Dermis microvascular lymphatic vessel endothelial cell (primary cell): ENCODE results near the gene AKIRIN2. TPM values are rescaled to one million over a fixed set of nuclear protein-coding genes. Genes with fewer than 3 reads are reported as not detected.

Experiments
- DNase-seq, 2 donors: peaks; one replicate each; pipeline versions ENCODE4 v3.0.0 to v3.0.0-alpha.2; 2010; ENCODE audit warnings: low read depth in 2 of 2
- total RNA-seq: library from RNA; depleted of rRNA; stranded (reverse); fragments of >200 nt; gene quantifications from 2 replicates; pipeline ENCODE4 v1.2.1, GENCODE V29; 2014

Gene AKIRIN2
- total RNA-seq: 13.6 and 16.3 TPM in 2 replicates

DNA sequence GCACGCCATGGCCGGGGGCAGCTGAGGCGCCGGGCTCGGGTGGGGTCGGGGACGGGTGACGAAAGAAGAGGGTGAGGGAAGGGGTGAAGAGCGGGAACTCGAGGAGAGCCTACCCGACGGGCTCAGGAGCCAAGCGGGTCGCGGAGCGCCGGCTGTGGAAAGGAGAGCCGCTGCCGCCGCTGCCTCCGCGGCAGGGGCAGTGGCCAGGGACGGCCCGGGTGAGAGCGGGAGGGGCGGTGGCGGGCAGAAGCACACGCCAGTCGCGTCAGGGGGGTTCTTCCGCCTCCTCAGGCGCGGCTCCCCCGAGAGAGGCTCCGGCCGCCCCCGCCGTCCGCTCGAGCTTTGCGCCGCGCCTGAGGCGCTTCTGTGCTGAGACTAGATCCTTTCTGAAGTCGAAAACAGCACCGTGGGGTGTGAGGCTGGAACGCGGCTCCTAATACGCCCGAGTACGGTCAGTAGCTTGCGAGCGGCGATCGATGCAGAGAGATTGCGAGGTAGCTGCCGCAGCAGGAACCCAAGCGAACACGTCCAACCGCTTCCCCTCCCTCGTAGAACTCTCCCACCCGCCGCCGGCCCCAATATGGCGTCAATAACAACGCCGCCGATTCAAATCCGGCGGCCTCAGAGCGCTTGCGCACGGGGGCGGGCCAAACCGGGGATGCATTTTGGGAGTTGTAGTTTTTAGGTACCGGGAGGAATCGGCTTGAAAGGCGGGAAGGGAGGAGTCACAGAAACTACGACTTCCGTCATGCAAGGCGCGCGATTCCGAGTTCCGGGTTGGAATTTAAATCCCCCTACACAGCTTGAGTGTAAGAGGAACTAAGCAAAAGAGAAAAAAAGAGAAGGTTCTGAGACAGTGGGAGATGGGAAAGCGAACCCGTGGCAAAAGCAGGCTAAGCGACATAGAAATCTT is at the start of gene AKIRIN2:
AKIRIN2 (minus strand) TSS at position 558 of the 913 bp plus-strand sequence; CDS start at position 9, 549 bp downstream.
- DNase-seq: peak; percentile 99

DNA sequence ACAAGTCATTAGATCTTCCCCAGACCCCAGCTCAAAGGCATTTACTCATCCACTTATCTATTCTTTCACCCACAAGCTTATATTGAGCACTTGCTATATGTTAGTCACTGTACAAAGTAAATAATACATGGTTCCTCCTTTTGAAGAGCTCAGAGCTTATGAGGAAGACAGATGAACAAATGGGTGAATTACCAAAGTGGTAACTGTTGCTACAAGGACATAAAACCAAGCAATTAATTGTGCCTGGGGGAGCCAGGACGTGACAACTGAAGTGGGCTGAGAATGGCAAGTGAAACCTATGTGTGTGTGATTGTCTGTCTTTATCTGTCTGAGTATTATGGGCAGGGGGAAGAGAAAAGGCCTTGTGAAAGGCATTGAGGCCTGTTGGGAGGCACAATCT is 45.6 kb upstream of the AKIRIN2 start:
- DNase-seq: no peak

DNA sequence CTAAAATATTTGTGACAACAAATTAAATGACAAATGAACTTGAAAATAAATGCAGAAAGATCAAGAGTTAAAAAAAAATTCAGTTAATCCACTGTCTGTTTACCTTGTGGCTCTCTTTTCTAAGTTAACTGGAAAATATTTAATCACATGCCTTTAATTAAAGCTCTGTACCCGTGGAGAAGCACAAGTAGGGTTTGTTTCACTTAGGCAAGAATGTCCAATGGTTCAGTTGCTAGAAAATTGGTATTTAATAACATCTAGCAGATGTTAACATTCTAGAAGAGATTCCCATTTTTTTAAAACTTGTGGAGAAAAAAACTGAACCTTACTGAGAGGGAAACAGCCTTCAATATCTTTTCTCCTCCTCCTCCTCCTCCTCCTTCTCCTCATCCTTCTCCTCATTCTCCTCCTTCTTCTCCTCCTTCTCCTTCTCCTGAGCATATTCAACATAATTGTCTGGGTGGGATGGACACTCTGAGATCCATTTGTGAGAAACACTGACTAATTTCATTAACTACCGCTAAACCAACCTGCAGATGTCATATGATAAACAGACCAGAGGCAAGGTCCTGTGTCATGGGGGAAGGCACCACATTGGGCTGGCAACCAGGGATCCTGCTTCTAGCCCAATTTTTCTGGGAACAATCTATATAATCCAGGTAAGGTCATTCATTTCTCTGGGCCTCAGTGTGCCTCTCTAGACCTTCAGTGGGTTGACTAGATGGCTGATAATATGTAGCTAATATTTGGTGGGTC is 44.1 kb upstream of the AKIRIN2 start:
- no peak for DNase-seq

DNA sequence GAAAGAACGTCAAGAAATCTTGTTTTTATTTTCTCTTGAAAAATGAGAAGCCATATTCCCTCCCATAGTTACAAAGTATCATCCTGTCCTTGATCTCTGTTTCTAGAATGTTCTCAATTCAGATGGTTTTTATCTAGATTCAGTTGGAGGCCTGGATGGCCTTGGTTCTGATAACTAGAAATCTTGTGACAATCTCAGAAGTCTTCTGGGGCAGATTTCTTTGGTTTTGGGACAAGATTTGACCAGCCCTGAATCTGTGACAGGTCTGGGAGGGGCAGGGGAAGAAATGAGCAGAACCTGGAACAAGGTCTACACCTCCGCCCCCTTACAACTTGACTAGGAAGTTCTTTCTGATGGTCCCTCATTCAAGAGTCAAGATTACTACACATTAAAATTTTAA is 41.4 kb upstream of the AKIRIN2 start:
- no peak for DNase-seq

DNA sequence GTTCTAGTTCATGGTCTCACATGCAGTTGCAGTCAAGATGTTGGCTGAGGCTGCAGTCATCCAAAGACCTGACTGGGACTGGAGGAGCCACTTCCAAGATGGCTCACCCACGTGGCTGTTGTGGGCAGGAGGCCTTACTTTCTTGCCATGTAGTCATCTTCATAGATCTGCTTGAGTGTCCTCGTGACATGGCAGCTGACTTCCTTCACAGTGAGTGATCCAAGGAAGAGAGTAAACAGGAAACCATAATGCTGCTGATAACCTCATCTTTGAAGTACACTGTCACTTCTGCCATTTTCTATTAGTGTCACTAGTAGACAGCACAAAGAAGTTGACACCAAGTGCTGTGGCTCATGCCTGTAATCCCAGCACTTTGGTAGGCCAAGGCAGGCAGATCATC is 40.1 kb upstream of the AKIRIN2 start:
- no peak for DNase-seq

DNA sequence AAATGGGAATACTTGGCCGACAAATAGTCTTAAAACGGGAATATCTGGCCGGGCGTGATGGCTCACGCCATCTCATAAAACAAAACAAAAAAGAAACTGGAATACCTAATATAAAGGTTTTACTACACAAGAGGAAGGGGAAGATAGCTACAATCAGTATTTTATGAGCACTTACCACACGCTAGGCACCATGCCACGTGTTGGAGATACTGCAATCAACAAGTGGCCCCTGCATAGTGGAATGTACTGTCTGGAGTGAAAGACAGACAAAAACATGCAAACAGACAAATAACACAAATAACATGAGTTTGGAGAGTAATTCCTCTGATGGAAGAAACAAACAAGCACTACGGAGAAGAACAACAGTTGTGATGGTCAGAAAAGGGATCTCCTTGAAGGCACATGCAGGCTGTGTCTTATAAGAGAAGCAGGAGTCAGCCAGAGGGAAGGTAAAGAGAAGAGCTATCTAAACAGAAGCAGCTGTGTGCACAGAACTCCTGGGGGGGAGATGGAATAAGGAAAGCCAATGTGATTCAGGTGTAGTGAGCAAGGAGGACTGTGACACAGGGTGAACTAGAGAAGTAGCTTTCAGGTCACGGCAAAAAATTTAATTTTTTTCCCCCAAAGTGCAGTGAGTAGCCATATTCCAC is 39.1 kb upstream of the AKIRIN2 start:
- no peak for DNase-seq

DNA sequence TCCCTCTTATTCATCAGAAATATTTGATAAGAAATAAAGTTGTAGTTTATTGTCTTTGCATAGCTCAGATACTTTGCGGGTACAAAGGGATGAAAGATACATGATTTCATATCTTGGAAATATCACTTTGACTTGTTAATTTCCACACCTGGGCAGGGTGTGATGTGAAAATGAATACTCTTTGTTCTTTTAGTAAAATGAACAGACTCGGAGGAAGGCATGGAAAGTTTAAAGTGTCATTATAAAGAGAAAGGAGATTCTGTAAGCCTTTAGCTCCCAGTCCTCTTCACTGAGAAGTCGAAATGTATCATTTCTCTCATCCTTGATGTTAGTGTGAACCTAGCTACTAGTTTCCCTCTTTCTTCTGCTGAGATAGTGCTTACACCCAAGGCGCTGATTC is 36.7 kb upstream of the AKIRIN2 start:
- no peak for DNase-seq

DNA sequence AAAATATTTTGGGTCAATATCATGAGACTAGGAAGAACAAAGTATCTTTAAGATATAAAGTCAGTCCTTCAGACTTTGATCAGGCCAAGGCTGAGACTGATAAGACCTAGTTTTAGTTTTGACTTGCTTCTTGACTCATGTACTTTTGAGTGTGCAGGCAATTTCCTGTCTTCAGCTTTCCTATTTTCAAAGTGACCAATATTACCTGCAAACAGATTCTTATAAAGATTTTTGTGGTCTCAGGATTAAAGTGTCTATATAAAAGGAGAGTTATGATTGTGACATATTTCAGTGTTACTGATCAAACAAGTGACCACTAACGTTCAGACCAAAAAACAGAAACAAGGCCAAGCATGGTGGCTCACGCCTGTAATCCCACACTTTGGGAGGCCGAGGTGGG is 36.0 kb upstream of the AKIRIN2 start:
- DNase-seq: no peak

DNA sequence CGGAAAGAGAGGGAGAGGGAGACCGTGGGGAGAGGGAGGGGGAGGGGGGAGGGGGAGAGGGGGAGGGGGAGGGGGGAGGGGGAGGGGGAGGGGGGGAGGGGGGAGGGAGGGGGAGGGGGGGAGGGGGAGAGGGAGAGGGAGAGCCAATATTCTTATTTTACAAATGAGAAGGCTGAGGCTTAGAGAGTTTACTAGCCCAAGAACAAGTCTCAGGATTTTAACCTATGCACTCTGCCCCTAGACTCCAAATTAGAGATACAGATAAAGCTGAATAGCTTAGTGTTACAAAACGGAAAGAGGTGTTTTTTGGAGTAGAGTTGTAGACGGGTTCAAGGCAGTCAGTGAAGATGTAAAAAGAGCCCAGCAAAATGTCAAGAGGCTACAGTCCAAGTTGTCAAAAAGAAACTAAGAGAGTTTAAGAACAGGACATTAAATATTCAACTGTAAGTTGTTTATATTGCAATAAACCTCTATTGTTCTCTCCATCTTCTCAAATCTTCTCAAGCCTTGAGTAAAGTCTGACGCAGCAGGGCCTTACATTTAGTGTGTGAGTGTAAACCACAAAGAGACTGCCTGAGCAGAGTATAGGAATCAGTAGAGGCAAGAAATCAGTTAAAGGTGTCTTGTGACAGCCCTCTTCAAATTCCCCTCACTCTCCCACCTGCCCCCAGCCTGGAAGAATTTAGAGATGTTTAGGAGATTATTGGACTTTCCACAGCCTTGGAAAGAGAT is 34.9 kb upstream of the AKIRIN2 start:
- DNase-seq: no peak

DNA sequence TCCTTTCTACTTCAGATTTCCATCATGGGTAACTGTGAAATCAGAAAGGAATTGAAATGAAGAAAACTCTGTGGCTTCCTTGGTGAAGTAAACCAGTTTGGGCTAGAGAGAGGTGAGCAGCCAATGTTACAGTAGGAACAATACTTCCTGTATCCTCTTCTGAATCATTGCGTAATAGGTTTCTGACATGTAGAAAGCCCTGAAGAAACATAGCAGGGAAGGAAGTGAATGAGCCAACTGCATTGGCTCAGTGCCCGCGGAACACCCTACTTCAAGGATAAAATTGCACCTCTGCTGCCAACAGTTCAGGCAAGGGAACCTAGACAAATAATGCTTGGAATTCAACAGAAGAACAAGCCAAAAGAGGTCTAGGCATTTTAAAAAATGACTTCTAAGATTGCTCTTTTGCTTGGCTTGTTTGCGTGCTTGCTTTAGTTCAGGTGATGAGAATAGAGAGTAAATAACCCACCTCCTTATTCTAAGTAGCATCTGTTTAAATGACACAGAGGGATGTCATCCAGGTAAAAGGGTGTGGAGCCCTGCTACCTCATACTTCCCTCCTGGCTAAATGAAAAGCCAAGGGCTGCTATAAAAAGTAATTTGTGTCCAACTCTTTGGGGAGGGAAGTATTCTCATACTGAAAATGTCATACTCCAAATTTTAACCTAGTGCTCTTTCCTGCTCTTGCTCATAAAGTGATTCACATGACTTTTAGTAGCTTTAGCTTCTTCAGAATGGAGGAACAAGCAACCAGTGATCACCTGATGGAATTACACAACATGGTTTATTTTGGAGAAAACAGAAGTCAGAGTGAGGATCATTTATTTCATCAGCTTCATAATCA is 30.0 kb upstream of the AKIRIN2 start:
- DNase-seq: peak; percentile 6 to 80

DNA sequence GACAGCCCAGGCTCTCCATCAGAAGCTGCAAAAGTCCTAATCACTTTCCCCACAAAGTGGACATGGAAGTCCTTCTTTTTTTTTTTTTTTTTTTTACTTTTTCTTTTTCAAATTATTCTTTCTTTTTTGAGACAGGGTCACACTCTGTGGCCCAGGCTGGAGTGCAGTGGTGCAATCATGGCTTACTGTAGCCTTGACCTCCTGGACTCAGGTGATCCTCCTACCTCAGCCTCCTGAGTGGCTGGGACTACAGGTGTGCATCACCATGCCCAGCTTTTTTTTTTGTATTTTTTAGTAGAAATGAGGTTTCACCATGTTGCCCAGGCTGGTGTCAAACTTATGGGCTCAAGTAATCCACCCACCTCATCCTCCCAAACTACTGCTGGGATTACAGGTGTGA is 29.0 kb upstream of the AKIRIN2 start:
- no peak for DNase-seq

DNA sequence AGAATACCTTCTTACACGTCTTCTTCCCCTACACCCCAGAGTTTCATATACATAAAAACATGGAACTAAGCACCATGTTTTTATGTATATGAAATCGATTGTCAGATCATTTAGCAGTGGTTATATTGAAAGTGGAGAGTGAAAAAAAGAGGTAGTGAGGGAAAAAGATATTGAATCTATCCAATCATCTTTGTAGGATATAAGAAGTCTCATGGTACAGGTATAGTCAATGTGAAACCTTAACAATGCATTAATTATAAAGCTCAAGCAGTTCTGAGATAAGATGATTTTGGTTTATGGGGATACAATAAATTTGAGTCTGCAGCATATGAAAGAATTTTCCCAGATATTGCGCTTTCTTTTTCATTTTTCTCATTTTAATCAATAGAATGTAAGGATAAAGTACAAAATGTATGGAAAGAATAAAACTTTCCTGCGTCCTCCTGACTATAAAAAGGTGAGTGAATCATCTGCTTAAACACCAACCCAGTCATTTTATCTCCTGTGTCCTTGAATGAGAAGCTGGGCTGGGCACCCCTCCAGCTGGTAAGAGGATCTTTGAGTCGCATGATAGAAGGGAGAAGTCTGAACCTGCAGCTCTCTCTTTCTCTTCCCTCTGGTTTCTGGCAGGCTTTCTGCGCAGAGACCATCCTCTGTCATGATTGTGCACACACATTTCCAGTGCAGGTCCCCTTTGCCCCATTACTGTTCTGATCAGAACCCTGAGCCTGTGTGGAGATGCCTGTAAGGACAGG is 28.1 kb upstream of the AKIRIN2 start:
- DNase-seq: no peak

DNA sequence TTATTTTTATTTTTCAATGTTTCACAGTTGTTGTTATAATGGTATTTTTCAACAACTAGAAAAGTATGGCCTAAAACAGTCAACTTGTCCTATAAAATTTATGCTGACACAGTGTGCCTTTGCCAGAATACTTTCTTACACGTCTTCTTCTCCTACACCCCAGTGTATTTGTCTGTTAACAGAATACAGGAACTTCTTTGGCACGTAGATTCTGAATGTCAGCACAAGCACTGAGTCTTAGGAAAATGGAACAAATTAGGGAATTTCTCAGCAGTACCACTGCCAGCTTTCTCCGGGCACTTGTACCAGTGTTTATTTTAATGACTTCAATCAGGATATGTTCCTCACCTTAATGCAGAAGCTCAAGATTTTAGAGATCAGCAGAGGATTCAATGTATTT is 26.7 kb upstream of the AKIRIN2 start:
- DNase-seq: no peak

DNA sequence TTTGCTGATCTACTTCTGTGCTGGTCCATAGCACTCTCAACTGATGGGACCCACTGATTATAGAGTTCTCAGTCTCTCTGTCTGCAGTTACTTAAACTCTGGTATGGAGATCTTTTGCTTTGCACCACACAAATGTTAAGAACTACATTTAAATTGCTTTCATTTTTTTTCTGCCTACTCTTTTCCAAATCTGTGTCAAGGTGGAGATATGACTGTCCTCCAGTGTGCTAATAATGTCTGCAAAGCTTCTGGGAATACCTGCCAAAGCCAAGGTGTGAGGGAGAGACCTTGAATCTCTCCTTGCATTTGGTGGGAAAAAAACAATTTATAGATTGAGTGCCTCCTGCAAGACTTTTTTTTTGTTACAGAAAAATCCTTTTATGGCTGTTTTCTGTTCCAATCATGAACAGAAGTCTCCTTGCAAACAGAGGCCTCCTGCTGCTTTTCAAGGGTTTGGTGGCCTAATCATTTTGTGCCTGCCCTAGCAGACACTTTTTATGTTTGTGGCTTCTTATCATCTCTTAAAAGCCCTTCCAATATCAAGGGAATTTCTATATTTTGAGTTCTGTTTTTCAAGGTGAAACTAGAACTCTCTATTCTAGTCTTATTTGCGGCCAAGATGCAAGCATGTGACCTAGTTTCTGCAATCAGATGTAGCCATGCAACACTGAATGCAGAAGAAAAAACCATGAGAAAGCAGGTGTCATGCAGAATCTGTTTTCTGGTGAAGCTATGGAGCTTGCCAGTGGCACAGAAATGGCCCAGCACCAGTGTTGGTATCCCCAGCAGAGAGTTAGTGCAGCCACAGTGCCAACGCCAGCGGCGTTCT is 23.2 kb upstream of the AKIRIN2 start:
- DNase-seq: no peak

DNA sequence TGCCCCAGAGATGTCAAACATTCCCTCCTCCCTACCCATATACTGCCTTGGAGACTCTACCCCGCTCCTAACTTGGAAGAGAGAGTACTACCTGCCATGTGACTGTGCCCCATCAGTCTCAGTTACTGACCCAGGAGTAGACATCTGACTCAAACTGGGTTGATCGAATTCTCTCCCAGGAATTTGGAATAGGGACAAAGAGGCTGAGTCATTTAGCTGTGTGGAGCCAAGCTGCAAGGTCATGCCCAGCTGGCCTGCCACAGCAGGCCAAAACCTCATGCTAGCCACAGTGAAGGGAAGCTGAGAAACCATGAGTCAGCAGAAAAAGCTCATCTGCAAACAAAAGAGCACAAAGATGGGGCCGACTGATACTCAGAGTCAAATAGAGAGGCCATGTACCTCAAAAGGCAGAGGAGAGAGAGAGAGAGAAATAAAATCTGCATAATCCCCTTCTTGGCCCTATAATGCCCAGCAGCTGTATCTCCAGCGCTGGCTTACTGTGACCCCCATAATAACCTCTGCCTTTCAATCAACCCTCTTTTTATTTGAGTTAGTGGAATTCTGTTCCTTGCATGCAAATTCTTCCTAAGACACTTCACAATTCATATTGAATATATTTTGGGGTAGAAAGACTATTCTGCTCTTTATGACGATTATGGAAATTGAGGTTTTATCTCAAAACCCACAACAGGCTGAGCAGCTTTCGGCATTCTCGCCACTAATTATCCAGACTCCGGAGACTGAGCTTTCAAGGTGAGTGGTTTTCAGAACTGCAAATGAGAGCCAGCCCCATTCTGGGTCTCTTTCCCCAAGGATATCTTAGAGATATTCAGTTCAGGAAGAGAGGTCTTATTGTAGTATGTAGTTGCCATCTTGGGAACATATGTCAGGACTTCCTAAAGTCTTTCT is 21.4 kb upstream of the AKIRIN2 start:
- DNase-seq: peak in 1 of 2 donors; percentile 44

DNA sequence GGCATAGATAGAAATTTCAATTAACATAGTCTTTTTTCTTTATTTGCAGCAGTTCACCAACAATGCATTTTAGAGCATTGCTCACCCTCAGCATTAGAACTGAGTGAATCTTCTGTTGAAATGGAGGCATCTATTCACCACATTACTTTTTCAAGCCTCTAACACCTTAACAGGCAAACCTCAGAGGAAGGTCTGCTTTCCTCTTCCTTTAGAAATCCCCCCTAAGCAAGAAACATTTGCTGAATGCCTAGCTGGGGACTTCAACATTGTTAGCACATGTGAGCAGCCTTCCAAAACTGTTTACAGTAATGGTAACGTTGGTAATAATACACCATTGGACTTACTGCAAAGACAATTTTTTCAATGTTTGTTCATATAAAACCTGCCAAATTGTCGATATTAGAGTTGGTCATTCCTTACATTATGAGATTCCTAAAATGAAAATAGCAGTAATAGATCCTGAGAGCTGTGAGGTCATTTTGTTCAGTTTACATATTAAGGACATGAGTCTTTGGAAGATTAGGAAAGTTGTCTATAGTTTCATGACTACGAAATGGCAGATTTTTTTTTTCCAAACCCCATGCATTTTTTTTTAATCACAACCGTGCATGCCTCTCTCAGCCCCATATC is 20.6 kb upstream of the AKIRIN2 start:
- no peak for DNase-seq

DNA sequence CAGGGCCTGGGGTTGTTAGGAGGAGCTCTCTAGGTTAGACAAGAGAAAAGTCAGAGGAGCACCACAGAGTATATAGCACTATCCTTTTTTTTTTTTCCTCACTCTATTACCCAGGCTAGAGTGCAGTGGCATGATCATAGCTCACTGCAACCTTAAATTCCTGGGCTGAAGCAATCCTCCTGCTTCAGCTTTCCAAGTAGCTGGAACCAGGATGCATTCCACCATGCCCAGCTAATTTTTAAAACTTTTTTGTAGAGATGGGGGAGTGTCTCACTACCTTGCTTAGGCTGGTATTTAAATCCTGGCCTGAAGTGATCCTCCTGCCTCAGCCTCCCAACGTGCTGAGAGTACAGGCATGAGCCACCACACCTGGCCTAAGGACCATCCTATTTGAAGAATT is 19.3 kb upstream of the AKIRIN2 start:
- DNase-seq: no peak
